ENCODE results near the gene KIR3DL1.
"Not testable (repeated sequence)": the region's sequence is repeated elsewhere in the genome, so short reads cannot be mapped to it uniquely, and the experiment has no call there.

GRCh38 chr19:54778896-54779295, 37.4 kb upstream of the KIR3DL1 start:
- TF ChIP-seq CTCF (IDR thresholded peaks at IDR 0.05 in 8 of 11, conservative IDR thresholded peaks at IDR 0.05 in 3 of 11); POLR2AphosphoS5 (IDR thresholded peaks at IDR 0.05): not testable (repeated sequence)
